DMS 273 (cell line): ENCODE results near the gene IL15.

Experiments used
- DNase-seq: peaks from one replicate; lab custom pipeline; 2025; ENCODE audit not compliant: unreplicated experiment; lab: John Stamatoyannopoulos, UW

IL15 gene

DNA sequence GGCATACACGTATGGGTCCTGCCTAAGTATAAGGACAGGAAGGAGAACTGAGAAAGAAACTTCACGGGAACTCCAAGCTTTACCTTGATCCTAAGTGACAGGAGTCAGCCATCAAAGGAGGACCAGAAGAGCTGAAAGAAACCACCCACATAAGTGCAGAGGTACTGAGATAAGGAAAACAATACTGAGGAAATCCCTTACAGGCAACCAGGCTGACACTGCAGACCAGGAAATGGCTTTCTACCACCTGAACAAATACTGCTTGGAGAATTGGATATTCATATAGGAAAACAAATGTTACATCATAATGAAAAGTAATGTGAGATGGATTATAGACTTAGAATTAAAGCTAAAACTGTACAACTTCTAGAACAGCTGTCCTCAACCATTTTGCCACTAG is 127.0 kb downstream of the IL15 start:
- no peak for DNase-seq

DNA sequence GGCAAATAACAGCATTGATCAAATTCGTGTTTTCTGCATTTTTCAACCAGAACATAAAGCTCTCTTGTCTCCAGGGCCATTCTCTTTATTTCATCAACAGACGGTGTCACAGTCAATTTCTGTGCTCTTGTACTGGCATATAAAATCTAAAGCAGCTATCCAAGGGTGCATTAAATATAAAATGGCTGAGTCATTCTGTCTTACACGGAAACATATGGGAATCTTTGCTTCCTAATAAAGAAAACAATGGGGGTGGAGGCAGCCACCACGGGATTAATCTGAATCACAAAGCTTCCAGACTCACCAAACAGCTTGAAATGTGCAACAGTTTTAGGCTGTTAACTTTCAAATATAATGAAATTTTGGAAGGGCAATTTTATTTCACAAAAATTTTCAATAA is 132.6 kb downstream of the IL15 start:
- DNase-seq = no peak

DNA sequence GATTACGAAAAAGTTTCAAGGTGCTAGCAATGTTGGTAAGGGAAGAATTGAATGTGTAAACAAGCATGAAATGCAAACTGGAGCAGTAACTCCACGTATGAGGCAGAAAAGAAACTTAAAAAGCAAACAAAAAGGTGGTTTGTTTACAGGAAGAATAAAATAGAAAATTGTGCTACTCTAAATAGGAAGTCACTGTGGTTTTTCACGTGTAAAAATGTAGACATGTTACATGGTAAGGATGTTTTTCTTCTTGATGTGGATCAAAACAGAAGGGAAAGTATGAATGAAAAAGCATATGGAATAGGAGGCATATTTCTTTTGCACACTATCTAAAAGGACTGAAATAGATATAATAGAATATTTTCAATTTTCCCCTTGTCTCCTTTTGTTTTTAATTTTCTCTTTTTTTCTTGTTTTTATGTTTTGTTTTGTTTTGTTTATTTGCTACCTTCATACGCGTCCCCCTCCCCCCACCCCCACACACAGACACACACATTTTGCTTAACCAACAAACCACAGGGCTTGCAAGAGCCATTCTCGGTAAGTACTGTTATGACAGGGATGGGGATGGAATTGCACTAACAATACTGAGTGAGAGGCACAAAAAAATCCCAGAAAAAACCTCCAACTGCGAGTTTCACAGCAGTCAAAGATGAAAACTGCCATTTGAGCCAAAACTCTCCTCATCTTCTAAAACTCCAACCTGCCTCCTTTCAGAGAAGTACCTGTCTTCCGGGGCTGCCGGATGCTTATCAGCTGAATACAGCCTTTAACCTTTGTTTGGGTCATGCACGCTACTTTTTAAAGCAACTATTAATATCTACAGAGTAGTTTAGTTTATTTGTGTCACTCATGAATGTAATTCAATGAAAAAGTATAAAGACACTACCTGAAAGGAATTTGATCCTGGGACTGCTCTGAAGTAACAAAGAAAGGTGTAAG is 135.8 kb downstream of the IL15 start:
- no peak for DNase-seq

DNA sequence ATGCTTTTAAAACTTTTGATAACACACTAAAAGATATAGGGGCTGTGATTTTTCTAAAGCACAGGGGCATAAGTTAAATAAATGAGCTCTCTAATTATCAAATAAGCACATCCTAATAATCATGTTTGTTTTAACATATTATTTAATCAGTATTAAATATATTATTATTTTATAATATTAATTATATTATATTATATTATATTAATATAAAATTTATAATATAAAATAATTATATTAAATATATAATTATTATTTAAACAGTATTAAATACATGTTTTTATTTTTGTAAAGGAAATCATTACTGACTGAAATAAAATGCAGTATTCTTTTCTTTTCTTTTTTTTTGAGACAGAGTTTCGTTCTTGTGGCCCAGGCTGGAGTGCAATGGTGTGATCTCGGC is 136.5 kb downstream of the IL15 start:
- no peak for DNase-seq

DNA sequence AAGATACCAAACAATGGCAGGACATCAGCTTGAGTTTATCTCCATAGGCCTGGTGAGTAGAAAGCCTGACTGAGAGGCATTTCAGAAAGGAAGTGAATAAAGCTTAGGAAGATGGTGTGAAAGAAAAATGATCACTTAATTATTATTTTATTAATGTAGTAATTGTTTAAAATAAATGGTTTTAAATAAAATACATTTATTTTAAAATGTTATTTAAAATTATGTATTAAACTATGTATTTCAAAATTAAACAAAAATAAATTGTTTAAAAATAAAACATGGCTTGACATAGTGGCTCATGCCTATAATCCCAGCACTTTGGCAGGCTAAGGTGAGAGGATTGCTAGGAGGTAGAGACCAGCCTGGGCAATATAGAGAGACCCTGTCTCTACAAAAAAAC is 145.8 kb downstream of the IL15 start:
- no peak for DNase-seq
